Choroid plexus epithelial cell (primary cell): ENCODE data around the gene AGO1.
"Not testable (repeated sequence)": the region's sequence is repeated elsewhere in the genome, so short reads cannot be mapped to it uniquely, and the experiment has no call there.

Experiments used
- DNase-seq: peaks from one replicate; pipeline ENCODE4 v3.0.0-alpha.2; 2010; ENCODE audit warnings: low read depth
- H3K4me3 ChIP-seq: 2 replicates; pipeline ENCODE4 v1.5.1; 2011; ENCODE audit warnings: low read depth, mild to moderate bottlenecking, control low read depth, low read length, moderate library complexity
- TF ChIP-seq, protein P1 (sequence below): conservative IDR thresholded peaks from 2 replicates; pipeline ENCODE4 v1.5.1; 2011; ENCODE audit warnings: low read depth, mild to moderate bottlenecking, control low read depth, inconsistent platforms, low read length, moderate library complexity

AGO1 gene

DNA sequence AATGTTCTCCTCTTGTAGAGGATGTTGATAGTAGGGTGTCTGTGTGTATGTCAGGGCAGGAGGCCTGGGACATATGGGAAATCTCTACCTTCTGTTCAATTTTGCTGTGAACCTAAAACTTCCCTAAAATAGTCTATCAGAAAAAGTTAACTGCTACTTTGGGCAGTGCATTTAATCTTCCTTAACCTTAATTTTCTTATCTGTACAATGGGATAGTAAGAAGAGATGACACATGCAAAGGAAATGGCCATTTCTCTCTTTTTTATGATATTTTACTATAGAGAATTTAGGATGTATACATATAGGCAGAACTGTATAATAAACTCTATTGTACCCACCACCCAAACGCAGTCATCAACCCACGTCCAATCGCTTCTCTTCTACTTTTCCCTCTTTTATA is 56.5 kb downstream of the AGO1 start:
- no peak overlapping the region for H3K4me3 ChIP-seq
- TF ChIP-seq, protein P1, sequence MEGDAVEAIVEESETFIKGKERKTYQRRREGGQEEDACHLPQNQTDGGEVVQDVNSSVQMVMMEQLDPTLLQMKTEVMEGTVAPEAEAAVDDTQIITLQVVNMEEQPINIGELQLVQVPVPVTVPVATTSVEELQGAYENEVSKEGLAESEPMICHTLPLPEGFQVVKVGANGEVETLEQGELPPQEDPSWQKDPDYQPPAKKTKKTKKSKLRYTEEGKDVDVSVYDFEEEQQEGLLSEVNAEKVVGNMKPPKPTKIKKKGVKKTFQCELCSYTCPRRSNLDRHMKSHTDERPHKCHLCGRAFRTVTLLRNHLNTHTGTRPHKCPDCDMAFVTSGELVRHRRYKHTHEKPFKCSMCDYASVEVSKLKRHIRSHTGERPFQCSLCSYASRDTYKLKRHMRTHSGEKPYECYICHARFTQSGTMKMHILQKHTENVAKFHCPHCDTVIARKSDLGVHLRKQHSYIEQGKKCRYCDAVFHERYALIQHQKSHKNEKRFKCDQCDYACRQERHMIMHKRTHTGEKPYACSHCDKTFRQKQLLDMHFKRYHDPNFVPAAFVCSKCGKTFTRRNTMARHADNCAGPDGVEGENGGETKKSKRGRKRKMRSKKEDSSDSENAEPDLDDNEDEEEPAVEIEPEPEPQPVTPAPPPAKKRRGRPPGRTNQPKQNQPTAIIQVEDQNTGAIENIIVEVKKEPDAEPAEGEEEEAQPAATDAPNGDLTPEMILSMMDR: no peak
- no peak for DNase-seq

DNA sequence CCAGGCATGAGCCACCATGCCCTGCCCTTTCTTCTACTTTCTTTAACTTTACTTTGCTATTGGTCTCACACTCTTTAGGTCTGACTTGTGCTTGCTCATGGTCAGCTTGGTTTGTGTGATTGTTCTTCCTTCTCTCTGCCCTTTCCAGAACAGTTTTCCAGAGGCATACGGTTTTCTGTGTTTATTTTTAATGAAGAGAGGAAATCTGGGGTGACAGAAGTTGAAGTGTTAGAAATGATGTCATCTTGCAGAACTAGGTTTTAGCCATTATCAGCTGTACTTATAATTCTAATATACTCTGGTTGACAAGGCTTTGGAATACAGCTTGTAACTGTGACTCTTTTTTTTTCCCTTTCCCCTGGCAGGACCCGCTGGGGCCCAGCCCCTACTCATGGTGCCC is 62.3 kb downstream of the AGO1 start:
- TF ChIP-seq, protein P1: no peak
- DNase-seq: no peak

DNA sequence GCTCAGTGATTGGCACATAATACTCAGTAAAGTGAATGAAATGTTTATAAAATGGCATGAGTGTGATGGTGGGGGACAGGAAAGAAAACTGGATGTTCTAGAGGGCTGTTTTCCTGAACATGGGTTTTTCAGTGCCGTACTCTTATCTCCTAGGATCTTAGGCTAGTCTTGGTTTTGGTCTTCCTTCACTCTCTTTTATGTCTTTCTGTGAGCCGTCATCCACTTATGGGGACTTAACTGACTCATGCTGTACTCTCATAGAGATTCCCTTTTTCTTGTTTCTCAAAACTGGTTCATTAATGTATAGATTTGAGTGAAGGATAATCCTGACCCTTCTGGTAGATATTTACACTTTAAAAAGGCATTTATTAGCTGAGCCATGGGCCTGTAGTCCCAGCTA is 64.5 kb downstream of the AGO1 start:
- DNase-seq: no peak
- TF ChIP-seq, protein P1: no peak
- no peak overlapping the region for H3K4me3 ChIP-seq

More for the DNA sequence above, 62.3 kb downstream of the AGO1 start:
- H3K4me3 ChIP-seq: no peak overlapping the region

DNA sequence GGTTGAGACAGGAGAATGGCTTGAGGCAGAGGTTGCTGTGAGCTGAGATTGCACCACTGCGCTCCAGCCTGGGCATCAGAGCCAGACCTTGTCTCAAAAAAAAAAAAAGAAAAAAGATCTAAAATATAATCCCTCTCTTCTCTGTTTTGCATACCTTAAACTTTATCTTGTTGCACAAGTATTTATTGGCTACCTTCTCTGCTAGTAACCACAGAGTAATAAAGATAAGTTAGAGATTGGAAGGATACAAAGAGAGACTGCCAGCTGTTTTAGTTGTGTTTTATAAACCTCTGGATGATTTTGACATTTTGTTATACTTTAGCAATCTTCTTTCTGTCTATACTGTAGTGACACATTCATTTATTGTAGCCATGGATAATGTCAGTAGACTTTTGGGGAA is 75.5 kb downstream of the AGO1 start:
- DNase-seq: no peak
- no peak overlapping the region for H3K4me3 ChIP-seq
- TF ChIP-seq, protein P1: no peak

DNA sequence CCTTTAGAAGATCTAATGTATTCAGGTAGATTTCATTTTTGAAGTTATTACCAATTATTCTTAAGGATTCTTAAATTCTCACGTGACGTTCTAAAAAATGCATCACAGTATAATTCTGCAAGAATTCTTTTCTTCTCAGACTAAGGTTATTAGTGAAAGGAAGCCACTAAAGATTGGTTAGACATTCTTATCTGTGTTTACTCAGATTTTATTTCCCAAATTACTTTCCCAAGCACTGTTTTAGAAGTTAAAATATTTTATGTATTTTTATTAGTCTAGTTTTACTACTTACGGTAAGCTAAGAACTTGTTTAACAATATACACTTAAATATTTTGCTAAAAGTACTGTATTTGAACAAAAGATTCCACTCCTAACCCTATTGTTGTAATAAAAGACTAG is 76.3 kb downstream of the AGO1 start:
- no peak for DNase-seq
- TF ChIP-seq, protein P1: no peak
- no peak overlapping the region for H3K4me3 ChIP-seq

DNA sequence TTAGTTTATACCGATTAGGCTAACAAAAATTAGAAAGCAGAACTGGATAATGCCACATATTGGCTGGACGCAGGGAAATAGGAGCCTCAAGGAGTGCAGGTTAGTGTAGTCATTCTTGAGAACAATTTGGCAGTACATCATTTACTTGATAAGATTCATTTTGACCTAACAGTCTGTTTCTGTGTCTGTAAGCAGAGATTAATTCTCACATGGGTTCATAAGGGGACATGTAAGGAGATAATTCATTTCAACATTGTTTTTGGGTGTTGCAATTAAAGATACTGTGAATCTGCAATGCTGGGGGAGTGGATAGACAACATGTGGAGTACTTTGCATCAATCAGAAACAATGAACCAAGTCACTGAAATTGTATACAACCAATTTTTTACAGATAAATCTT is 79.9 kb downstream of the AGO1 start:
- DNase-seq: no peak
- TF ChIP-seq, protein P1: no peak

DNA sequence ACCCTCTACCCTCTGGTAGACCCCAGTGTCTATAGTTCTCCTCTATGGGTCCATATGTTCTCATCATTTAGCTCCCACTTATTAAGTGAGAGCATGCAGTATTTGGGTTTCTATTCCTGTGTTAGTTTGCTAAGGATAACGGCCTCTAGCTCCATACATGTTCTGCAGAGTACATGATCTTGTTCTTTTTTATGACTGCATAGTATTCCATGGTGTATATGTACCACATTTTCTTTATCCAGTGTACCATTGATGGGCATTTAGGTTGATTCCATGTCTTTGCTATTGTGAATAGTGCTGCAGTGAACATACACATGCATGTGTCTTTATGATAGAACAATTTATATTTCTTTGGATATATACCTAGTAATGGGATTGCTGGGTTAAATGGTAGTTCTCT is 81.3 kb downstream of the AGO1 start:
- H3K4me3 ChIP-seq, DNase-seq: not testable (repeated sequence)

More for the DNA sequence above, 79.9 kb downstream of the AGO1 start:
- no peak overlapping the region for H3K4me3 ChIP-seq

DNA sequence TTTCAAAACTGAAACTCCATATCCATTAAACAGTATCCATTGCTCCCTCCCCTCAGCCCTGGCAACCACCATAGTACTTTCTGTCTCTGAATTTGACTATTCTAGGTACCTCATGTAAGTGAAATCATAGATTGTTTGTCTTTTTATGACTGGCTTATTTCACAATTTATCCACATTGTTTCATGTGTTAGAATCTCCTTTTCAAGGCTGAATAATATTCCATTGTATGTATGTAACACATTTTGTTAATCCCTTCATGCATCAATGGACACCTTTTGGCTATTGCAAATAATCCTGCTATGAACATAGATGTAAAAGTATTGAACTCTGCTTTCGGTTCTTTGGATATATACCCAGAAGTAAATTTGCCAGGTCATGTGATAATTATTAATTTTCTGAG is 85.4 kb downstream of the AGO1 start:
- TF ChIP-seq, protein P1: no peak
- DNase-seq: no peak
- no peak overlapping the region for H3K4me3 ChIP-seq
